ENCODE data around the gene ZNF273.
"Not testable (repeated sequence)": the region's sequence is repeated elsewhere in the genome, so short reads cannot be mapped to it uniquely, and the experiment has no call there.

ZNF273 gene

GRCh38 chr7:64902806-64903721 lies at the start of gene ZNF273:
TSS of gene ZNF273 (plus strand) at chr7:64903273. CDS start at chr7:64903318, 45 bp downstream.
- Histone ChIP-seq H3K4me3 (ENCODE audit: low read depth in 1 of 2, low read length in 1 of 2) (peak within 1 kb of the TSS; percentile 68 to 83), H3K36me3 (no peaks in the 10 kb centered on the region), H3K4me1 (ENCODE audit: control insufficient read depth in 1 of 2, insufficient read depth in 1 of 2, low read depth in 1 of 2, low read length in 1 of 2) (peaks cover 13 to 38% of the 10 kb centered on the region in 2 experiments), H3K9me3 (no peaks in the 10 kb centered on the region), H3K27ac (peak within 1 kb of the TSS; percentile 71), H3K27me3 (no peaks in the 10 kb centered on the region)
- no peak for TF ChIP-seq CTCF (IDR thresholded peaks at IDR 0.05)

- no peaks in the 10 kb centered on the region for H3K36me3 ChIP-seq
- no peak for TF ChIP-seq CTCF (IDR thresholded peaks at IDR 0.05)
- no peaks in the 10 kb centered on the region for H3K9me3 ChIP-seq
- no peaks in the 10 kb centered on the region for H3K27me3 ChIP-seq
- H3K4me3 ChIP-seq (ENCODE audit: low read depth in 1 of 2, low read length in 1 of 2) = no peak overlapping the region
- H3K27ac ChIP-seq = no peak overlapping the region
- no peaks in the 10 kb centered on the region for H3K4me1 ChIP-seq (ENCODE audit: control insufficient read depth in 1 of 2, insufficient read depth in 1 of 2, low read depth in 1 of 2, low read length in 1 of 2)
These were observed 49.4 kb upstream of the ZNF273 start for GRCh38 chr7:64853679-64854078.

- Histone ChIP-seq H3K36me3 (no peaks in the 10 kb centered on the region), H3K27me3 (no peaks in the 10 kb centered on the region), H3K9me3 (no peaks in the 10 kb centered on the region), H3K4me3 (ENCODE audit: low read depth in 1 of 2, low read length in 1 of 2) (no peak overlapping the region), H3K27ac (no peak overlapping the region), H3K4me1 (ENCODE audit: control insufficient read depth in 1 of 2, insufficient read depth in 1 of 2, low read depth in 1 of 2, low read length in 1 of 2) (no peaks in the 10 kb centered on the region)
- no peak for TF ChIP-seq CTCF (IDR thresholded peaks at IDR 0.05)
These were observed 48.1 kb upstream of the ZNF273 start for GRCh38 chr7:64854969-64855368.

- H3K9me3 ChIP-seq = no peaks in the 10 kb centered on the region
These were observed 40.1 kb upstream of the ZNF273 start for GRCh38 chr7:64863021-64863420.

GRCh38 chr7:64863530-64863929 lies 39.5 kb upstream of the ZNF273 start:
- H3K9me3 ChIP-seq; H3K36me3 ChIP-seq; H3K27ac ChIP-seq; H3K4me1 ChIP-seq (ENCODE audit: control insufficient read depth in 1 of 2, insufficient read depth in 1 of 2, low read depth in 1 of 2, low read length in 1 of 2); H3K27me3 ChIP-seq; H3K4me3 ChIP-seq (ENCODE audit: low read depth in 1 of 2, low read length in 1 of 2): not testable (repeated sequence)

More at GRCh38 chr7:64863021-64863420, 40.1 kb upstream of the ZNF273 start:
- Histone ChIP-seq H3K27me3 (no peaks in the 10 kb centered on the region), H3K4me1 (ENCODE audit: control insufficient read depth in 1 of 2, insufficient read depth in 1 of 2, low read depth in 1 of 2, low read length in 1 of 2) (no peaks in the 10 kb centered on the region), H3K4me3 (ENCODE audit: low read depth in 1 of 2, low read length in 1 of 2) (no peak overlapping the region), H3K27ac (no peak overlapping the region), H3K36me3 (no peaks in the 10 kb centered on the region)
- no peak for TF ChIP-seq CTCF (IDR thresholded peaks at IDR 0.05)

GRCh38 chr7:64863969-64864368 lies 39.1 kb upstream of the ZNF273 start:
- no peak overlapping the region for H3K27ac ChIP-seq
- no peaks in the 10 kb centered on the region for H3K9me3 ChIP-seq
- H3K27me3 ChIP-seq = no peaks in the 10 kb centered on the region
- no peak overlapping the region for H3K4me3 ChIP-seq (ENCODE audit: low read depth in 1 of 2, low read length in 1 of 2)
- TF ChIP-seq CTCF (IDR thresholded peaks at IDR 0.05) = no peak
- H3K4me1 ChIP-seq (ENCODE audit: control insufficient read depth in 1 of 2, insufficient read depth in 1 of 2, low read depth in 1 of 2, low read length in 1 of 2) = no peaks in the 10 kb centered on the region
- H3K36me3 ChIP-seq = no peaks in the 10 kb centered on the region
